ENCODE results near the gene MTG1. TPM values are rescaled to one million over a fixed set of nuclear protein-coding genes. Genes with fewer than 3 reads are reported as not detected.
A peak's percentile ranks its signal among the peaks of the same experiment; 100 is the strongest.

Gene MTG1
- total and polyA plus RNA-seq, 2 donors (not counting 1 experiment from before 2014, with no cell fraction given), result 23.9 to 25.3 TPM

DNA sequence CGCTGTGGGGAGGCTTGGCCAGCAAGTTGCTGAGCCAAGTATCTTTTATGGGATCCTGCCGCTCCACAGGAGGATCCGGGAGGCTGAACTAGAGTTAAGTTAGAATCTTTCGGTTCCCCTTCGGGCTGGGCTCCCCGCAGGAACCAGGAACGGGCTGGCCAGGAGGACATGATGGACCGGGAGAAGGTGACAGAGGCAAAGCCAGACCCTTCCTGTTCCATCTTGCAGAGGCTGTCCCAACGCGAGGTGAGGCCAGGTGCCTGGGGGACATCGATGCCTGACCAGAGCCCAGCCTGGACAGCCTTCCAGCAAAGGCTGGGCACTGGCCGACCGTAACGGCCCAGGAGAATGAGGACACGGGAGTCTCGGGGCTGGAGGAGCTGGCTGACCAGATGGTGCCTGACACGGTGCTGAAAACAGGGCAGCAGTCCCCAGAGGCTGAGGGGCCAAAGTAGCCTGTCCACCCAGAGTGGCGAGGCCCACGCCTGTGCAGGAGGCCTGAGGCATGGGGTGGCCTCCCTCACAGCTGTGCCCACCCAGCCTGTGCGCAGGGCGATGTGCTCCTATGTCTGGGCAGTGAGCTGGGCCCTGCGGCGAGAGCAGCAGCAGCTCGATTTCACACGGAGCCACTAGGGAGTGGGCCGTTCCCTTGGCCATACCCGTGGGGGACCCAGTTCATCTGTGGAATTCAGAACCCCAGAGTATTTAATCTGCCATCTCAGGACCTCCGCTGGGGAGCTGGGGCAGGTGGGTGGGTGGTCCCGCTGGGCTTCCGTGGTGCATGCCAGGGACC, 16.7 kb upstream of the MTG1 start:
- H3K4me2 ChIP-seq (ENCODE audit: extremely low read depth, insufficient read depth, low read length), result no peak overlapping the region
- H3K9ac ChIP-seq (ENCODE audit: insufficient read depth, low read length), result no peak overlapping the region
- no peak overlapping the region for H3K4me3 ChIP-seq (replicated peaks in 1 of 4; ENCODE audit: control extremely low read depth in 1 of 4, insufficient read depth in 1 of 4, low read depth in 3 of 4, low read length in 4 of 4)
- no peak overlapping the region for H3K27ac ChIP-seq (ENCODE audit: insufficient read depth, low read length)
- DNase-seq (ENCODE audit: low read depth in 2 of 2), result no peak
- H3K36me3 ChIP-seq (ENCODE audit: control insufficient read depth, insufficient read depth, low read length), result no peaks in the 10 kb centered on the region
- peaks cover 2% of the 10 kb centered on the region for H3K4me1 ChIP-seq (ENCODE audit: control insufficient read depth, extremely low read depth, insufficient read depth, low read length)
- no peaks in the 10 kb centered on the region for H3K9me3 ChIP-seq (ENCODE audit: control insufficient read depth, insufficient read depth, low read depth, low read length)
- H3K79me2 ChIP-seq (ENCODE audit: control insufficient read depth, insufficient read depth, low read length), result no peaks in the 10 kb centered on the region
- H2AFZ ChIP-seq (ENCODE audit: low read length), result no peak overlapping the region
- H3K27me3 ChIP-seq (ENCODE audit: control insufficient read depth, insufficient read depth, low read length), result no peaks in the 10 kb centered on the region
- no peak for TF ChIP-seq EZH2 (IDR thresholded peaks at IDR 0.05; ENCODE audit: low read length, missing control alignments)
- TF ChIP-seq, protein P1, sequence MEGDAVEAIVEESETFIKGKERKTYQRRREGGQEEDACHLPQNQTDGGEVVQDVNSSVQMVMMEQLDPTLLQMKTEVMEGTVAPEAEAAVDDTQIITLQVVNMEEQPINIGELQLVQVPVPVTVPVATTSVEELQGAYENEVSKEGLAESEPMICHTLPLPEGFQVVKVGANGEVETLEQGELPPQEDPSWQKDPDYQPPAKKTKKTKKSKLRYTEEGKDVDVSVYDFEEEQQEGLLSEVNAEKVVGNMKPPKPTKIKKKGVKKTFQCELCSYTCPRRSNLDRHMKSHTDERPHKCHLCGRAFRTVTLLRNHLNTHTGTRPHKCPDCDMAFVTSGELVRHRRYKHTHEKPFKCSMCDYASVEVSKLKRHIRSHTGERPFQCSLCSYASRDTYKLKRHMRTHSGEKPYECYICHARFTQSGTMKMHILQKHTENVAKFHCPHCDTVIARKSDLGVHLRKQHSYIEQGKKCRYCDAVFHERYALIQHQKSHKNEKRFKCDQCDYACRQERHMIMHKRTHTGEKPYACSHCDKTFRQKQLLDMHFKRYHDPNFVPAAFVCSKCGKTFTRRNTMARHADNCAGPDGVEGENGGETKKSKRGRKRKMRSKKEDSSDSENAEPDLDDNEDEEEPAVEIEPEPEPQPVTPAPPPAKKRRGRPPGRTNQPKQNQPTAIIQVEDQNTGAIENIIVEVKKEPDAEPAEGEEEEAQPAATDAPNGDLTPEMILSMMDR (conservative IDR thresholded peaks at IDR 0.05 in 1 of 2, IDR thresholded peaks at IDR 0.05 in 1 of 2; ENCODE audit: low read depth in 1 of 2, low read length in 2 of 2), result no peak
- no peaks in the 10 kb centered on the region for H4K20me1 ChIP-seq (ENCODE audit: control insufficient read depth, extremely low read depth, insufficient read depth, low read length)

DNA sequence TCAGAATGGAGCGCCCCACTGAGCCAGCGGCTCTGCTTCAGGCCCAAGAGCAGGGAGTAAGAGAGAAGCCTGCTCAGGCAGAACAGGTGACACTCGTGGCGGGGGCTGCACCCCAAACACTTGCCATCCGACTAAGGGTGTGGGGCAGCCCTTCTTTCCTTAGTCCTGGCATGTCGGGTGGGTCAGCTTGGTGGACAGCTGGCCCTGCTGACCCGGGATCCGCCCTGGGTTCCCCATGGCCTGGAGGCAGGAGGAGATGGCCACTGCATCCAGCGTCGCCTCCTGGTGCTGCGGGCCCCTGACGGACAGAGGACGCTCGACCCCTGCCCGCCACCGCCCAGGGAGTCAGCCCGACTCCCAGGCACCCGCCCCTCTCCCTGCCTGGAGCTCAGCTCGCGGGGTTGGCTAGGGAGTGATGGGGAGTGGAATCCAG, 16.1 kb upstream of the MTG1 start:
- Histone ChIP-seq H3K4me3 (replicated peaks in 1 of 4; ENCODE audit: control extremely low read depth in 1 of 4, insufficient read depth in 1 of 4, low read depth in 3 of 4, low read length in 4 of 4) (peak overlapping the region; percentile 54 to 79 (median 74)), H2AFZ (ENCODE audit: low read length) (peak overlapping the region; percentile 94), H3K36me3 (ENCODE audit: control insufficient read depth, insufficient read depth, low read length) (no peaks in the 10 kb centered on the region), H3K27ac (ENCODE audit: insufficient read depth, low read length) (no peak overlapping the region), H3K4me2 (ENCODE audit: extremely low read depth, insufficient read depth, low read length) (peak overlapping the region; percentile 91), H3K9me3 (ENCODE audit: control insufficient read depth, insufficient read depth, low read depth, low read length) (no peaks in the 10 kb centered on the region), H3K79me2 (ENCODE audit: control insufficient read depth, insufficient read depth, low read length) (no peaks in the 10 kb centered on the region), H4K20me1 (ENCODE audit: control insufficient read depth, extremely low read depth, insufficient read depth, low read length) (no peaks in the 10 kb centered on the region), H3K27me3 (ENCODE audit: control insufficient read depth, insufficient read depth, low read length) (no peaks in the 10 kb centered on the region), H3K4me1 (ENCODE audit: control insufficient read depth, extremely low read depth, insufficient read depth, low read length) (peaks cover 2% of the 10 kb centered on the region), H3K9ac (ENCODE audit: insufficient read depth, low read length) (peak overlapping the region; percentile 26)
- TF ChIP-seq EZH2 (IDR thresholded peaks at IDR 0.05; ENCODE audit: low read length, missing control alignments), result no peak
- TF ChIP-seq, protein P1 (conservative IDR thresholded peaks at IDR 0.05 in 1 of 2, IDR thresholded peaks at IDR 0.05 in 1 of 2; ENCODE audit: low read depth in 1 of 2, low read length in 2 of 2), result no peak
- no peak for DNase-seq (ENCODE audit: low read depth in 2 of 2)

DNA sequence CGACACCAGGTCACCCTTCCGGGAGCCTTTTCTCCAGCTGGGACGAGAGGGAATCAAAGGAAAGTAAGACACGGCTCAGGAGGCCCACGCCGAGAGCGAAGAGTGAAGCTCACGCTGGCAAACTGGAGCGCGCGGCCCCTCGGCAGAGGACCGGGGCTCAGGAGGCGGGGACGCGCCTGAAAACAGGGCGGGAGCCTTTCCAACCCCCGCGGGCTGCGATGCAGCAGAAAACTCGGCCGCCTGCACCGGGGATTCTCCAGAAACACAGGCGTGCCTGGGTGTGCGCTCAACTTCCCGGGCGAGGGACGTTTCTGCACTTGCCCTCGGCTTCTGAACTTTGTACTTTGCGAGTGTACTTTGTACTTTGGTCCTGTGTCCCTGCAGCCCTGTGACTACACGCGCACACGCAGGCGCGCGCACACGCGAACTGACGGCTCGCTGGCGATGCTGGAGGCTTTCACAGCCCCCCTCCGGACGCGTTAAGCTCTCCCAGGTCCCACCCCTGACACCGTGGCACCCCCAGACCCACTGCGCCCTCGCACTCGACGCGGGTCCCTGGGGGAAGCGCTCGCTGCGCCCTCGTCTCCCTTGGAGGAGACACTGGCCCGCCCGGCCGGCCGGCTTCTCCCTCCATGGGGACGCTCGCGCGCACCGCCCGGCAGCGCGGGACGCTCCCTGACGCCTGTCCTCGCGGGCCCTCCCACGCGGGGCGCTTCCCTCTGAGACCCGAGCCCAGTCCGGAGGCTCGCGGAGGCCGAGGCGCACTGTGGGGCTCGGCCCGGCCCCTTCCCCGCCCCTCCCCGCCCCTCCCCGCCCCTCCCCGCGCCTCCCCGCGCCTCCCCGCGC, 15.5 kb upstream of the MTG1 start:
- peak; percentile 31 to 49 for DNase-seq (ENCODE audit: low read depth in 2 of 2)
- no peaks in the 10 kb centered on the region for H3K79me2 ChIP-seq (ENCODE audit: control insufficient read depth, insufficient read depth, low read length)

More for the DNA sequence above, 15.5 kb upstream of the MTG1 start:
- Histone ChIP-seq H4K20me1 (ENCODE audit: control insufficient read depth, extremely low read depth, insufficient read depth, low read length) (no peaks in the 10 kb centered on the region), H3K27ac (ENCODE audit: insufficient read depth, low read length) (no peak overlapping the region), H3K4me2 (ENCODE audit: extremely low read depth, insufficient read depth, low read length) (peak overlapping the region; percentile 91), H3K4me3 (replicated peaks in 1 of 4; ENCODE audit: control extremely low read depth in 1 of 4, insufficient read depth in 1 of 4, low read depth in 3 of 4, low read length in 4 of 4) (peak overlapping the region; percentile 54 to 79 (median 74)), H3K27me3 (ENCODE audit: control insufficient read depth, insufficient read depth, low read length) (no peaks in the 10 kb centered on the region), H3K9me3 (ENCODE audit: control insufficient read depth, insufficient read depth, low read depth, low read length) (no peaks in the 10 kb centered on the region), H3K9ac (ENCODE audit: insufficient read depth, low read length) (peak overlapping the region; percentile 26), H3K4me1 (ENCODE audit: control insufficient read depth, extremely low read depth, insufficient read depth, low read length) (peaks cover 2% of the 10 kb centered on the region), H2AFZ (ENCODE audit: low read length) (peak overlapping the region; percentile 94), H3K36me3 (ENCODE audit: control insufficient read depth, insufficient read depth, low read length) (no peaks in the 10 kb centered on the region)
- TF ChIP-seq, protein P1 (conservative IDR thresholded peaks at IDR 0.05 in 1 of 2, IDR thresholded peaks at IDR 0.05 in 1 of 2; ENCODE audit: low read depth in 1 of 2, low read length in 2 of 2), result no peak
- TF ChIP-seq EZH2 (IDR thresholded peaks at IDR 0.05; ENCODE audit: low read length, missing control alignments), result no peak

Data from fibroblast of lung (primary cell).